HG02981 (cell line): ENCODE data around the gene KIAA1958.

Experiments
- ATAC-seq: cut with Tn5 transposase; IDR thresholded peaks from one replicate; pipeline ENCODE4 v1.9.1; 2021; ENCODE audit warnings: mild to moderate bottlenecking, moderate library complexity; ENCODE audit not compliant: unreplicated experiment

The KIAA1958 gene

GRCh38 chr9:112712678-112713077 is 226.1 kb downstream of the KIAA1958 start:
- ATAC-seq, result no peak

GRCh38 chr9:112717661-112718331 is 231.2 kb downstream of the KIAA1958 start, which contains the start of gene INIP:
TSS of gene INIP (minus strand) at chr9:112718117. CDS start at chr9:112716485, 1,632 bp downstream.
- ATAC-seq, result peak; percentile 93
